T-helper 2 cell treated with Interferon-gamma antibody and Interleukin-4, amounts not matched to agents 100 ng/mL and 5 ng/mL, for 36 hours (primary cell): ENCODE measurements around the gene CRTAC1. TPM values are rescaled to one million over a fixed set of nuclear protein-coding genes. Genes with fewer than 3 reads are reported as not detected.

ENCODE experiments used
- intact Hi-C: fragments of 100-400 bp; cut with micrococcal nuclease; formaldehyde crosslinking; loops from one replicate; pipeline ENCODE4 v1.15.1; 2023
- total RNA-seq: library from RNA; stranded (reverse); gene quantifications from 2 replicates; pipeline ENCODE4 v1.2.3, GENCODE V29; 2022

Gene CRTAC1
- total RNA-seq, 1 donor from 2014 or later: not detected

GRCh38 chr10:98029149-98030092 is 1.0 kb downstream of the CRTAC1 start:
- intact Hi-C loops: loop anchor here (5.0 kb wide), 1 partner anchor 237 kb away; no protein-coding TSS in a partner anchor

GRCh38 chr10:98028168-98028770 is 2.2 kb downstream of the CRTAC1 start:
- intact Hi-C loops: loop anchor here (1.0 to 5.0 kb wide), 2 partner anchors 114 to 236 kb away; no protein-coding TSS in a partner anchor

- intact Hi-C loops: no loop called here
Observed at GRCh38 chr10:98023024-98023423, 7.4 kb downstream of the CRTAC1 start.

- intact Hi-C loops: no loop called here
Observed at GRCh38 chr10:98020784-98021183, 9.6 kb downstream of the CRTAC1 start.

GRCh38 chr10:98020254-98020653 is 10.2 kb downstream of the CRTAC1 start:
- intact Hi-C loops: no loop called here

DNA sequence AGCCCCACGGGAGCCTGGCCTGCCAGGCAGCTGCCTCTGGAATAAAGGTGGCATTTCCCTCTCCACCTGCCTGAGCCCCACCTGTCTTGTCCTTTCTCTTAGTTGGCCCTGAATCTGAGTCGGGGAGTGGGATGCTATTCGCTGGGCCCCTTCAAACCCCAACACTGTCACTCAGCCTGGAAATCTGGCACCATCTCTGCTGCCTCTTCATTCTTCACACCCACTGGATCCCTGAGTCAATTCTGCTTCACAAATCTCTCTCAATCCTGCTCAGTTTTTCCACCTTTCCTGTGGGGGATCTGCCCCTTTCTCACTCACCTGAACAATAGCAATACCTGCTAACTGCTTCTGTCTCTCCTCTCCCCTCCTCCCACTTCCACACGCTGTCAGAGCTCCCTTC is 10.6 kb downstream of the CRTAC1 start:
- intact Hi-C loops: no loop called here

DNA sequence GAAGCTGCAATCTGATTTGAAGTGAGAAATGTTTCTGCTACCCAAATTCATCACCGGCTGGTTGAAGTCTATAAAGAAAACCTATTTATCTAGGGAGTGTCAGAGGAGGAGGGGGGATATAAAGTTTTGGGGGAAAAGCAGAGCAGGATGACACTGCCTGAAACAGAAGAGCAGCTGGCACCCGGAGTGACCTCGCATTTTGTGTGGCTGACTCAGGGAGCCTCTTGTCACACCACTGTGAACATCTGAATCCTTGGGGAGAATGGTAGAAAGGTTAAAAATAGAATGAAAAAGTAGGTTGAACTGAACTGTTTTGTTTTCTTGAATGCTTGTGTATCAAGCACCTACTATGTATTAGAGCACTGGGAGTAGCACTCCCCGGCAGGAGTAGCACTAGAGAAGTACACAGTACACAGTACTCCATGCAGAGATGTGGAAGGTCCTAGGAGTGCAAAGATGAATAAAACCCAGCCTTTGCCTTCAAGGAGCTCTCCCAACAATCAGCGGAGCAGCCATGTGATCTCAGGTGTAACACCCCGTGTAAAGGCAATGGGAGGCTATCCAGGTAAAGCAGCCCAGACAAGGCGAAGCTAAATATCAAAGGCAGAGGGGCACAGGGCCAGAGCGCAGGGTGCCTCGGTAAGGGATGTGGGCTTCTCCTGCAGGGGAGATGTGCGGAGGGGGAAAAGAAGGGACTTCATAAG is 13.5 kb downstream of the CRTAC1 start:
- intact Hi-C loops: no loop called here

DNA sequence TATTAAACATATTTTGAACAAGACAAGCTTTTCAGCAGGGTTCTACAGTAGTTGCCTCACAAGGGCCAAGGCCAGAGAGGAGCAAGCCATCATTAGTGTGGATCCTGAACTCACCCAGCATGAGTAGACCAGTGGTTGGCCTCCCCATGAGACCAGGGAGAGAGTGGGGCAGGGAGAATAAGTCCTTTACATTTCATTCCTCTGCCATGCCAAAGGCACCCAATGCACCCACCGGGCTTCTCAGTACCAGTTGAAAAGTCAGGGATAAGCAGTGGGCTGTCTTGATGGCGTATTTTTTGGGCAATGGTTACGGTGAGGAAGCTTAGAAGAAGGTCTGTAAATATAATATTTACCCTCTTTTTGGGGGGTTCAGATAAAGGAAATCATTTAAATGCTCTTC is 16.6 kb downstream of the CRTAC1 start:
- intact Hi-C loops: no loop called here

DNA sequence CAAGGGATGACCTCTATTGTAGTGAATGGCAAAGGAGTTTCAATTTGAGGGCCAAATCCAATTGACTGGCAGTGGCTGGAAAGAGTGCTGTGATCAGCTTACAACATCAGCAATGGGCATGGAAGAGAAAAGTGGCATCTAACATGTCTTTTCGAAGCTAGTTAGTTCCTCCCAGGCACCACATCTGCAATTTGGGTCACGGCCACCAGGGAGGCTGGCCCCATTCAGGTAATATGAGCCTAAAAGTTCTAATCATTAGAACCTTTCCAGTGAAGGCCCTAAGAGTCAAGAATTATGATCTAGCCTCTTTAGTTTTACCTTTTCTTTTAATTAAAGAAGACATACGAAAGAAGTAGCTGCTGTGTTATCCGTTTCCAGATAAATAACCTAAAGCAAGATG is 17.3 kb downstream of the CRTAC1 start:
- intact Hi-C loops: no loop called here

DNA sequence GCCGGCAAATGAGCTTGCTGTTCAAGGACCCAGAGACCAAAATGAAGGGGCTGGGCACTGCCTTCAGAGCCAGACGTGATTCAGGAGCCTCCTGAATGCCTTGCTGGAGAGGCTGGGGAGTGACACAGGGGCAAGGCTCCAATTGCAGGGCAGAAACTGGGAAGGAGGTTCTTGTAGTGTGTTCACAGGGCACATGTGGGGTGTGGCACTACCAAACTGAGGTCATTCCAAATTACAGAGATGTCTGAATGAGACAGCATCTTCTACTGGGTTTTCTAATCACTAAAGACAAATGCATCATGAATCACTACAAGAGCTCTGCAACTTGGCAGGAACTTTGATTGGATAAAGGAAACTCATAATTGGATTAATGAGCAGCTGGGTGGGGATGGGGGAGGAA is 17.8 kb downstream of the CRTAC1 start:
- intact Hi-C loops: no loop called here

GRCh38 chr10:98010939-98011685 is 19.3 kb downstream of the CRTAC1 start:
- intact Hi-C loops: no loop called here

DNA sequence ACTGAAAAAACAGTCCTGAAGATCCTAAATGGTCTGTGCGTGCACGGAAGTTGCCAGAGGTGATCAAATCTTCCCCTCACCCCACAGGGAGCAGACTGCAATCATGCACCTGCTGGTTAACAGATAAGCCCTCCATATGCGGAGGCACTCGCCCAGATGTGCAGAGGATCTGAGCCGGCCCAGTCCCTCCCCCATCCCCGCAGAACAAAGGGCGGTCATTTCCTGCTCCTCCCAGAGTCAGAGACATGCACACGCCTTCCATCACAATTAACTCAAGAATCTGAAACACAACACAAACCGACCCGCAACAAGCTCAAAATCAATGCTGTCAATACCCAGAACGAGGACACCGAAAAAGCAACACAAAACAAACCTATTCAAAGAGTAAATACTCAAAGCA is 24.2 kb downstream of the CRTAC1 start:
- intact Hi-C loops: no loop called here

DNA sequence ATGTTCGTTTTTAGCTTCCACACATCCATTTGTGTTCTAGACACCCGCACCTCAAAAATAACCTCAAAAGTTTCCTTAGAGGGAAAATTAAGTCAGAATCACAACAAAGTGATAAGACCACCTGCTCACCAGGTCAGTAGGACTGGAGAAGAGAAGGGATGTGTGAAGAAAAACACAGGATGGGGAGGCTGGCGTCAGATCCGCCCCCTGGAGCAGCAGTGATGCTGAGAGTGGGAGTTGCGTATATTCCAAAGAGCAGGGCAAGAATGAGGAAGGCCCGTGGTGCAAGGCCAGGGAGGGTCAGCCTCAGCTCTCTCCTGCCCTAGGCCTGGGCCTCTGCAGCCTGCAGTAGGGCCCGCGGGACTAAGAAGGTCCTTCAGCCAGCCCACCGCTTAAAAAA is 28.7 kb downstream of the CRTAC1 start:
- intact Hi-C loops: no loop called here

GRCh38 chr10:98000346-98000745 is 30.1 kb downstream of the CRTAC1 start:
- intact Hi-C loops: no loop called here

GRCh38 chr10:97999923-98000248 is 30.5 kb downstream of the CRTAC1 start:
- intact Hi-C loops: no loop called here

GRCh38 chr10:97999066-97999922 is 31.1 kb downstream of the CRTAC1 start:
- intact Hi-C loops: no loop called here

DNA sequence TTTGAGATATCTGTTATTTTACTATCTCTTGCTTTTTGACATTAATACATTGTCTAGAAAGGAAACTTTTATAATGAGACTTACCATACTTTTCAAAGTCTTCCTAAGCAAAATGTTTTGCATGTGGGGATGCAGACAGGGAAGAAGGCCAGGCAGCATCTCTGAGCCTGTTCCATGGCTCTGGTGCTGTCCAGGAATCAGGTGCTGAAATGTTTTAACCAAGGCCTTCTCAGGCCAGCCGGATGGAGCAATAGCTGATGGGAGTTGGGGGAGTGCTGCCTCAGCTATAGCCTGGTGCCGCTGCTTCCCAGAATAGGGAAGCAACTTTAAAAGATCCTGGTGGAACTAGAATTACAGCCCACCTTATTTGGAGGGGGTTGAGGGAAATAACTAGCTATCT is 38.5 kb downstream of the CRTAC1 start:
- intact Hi-C loops: no loop called here

- intact Hi-C loops: no loop called here
Observed at GRCh38 chr10:97981816-97982215, 48.6 kb downstream of the CRTAC1 start.

GRCh38 chr10:97977673-97978072 is 52.7 kb downstream of the CRTAC1 start:
- intact Hi-C loops: no loop called here

- intact Hi-C loops: no loop called here
Observed at GRCh38 chr10:97975598-97975997, 54.8 kb downstream of the CRTAC1 start.
